IPS-18a (cell line): ENCODE results near the gene A4GALT.
"Not testable (repeated sequence)": the region's sequence is repeated elsewhere in the genome, so short reads cannot be mapped to it uniquely, and the experiment has no call there.

Experiments used
- H3K27ac ChIP-seq: one replicate; pipeline ENCODE4 v1.5.1; 2013; ENCODE audit warnings: low read length
- H3K27me3 ChIP-seq: one replicate; pipeline ENCODE4 v1.6.1; 2013; ENCODE audit warnings: mild to moderate bottlenecking, low read length; ENCODE audit not compliant: control insufficient read depth, insufficient read depth
- H3K36me3 ChIP-seq: one replicate; pipeline ENCODE4 v1.6.1; 2013; ENCODE audit warnings: low read depth, low read length; ENCODE audit not compliant: control insufficient read depth
- H3K4me1 ChIP-seq: one replicate; pipeline ENCODE4 v1.6.1; 2013; ENCODE audit warnings: low read depth, low read length; ENCODE audit not compliant: control insufficient read depth
- H3K4me3 ChIP-seq: one replicate; pipeline ENCODE4 v1.5.1; 2013; ENCODE audit warnings: low read length
- H3K9ac ChIP-seq: one replicate; pipeline ENCODE4 v1.6.1; 2013; ENCODE audit warnings: mild to moderate bottlenecking, low read length, moderate library complexity
- H3K9me3 ChIP-seq: one replicate; pipeline ENCODE4 v1.6.1; 2013; ENCODE audit warnings: low read depth, low read length; ENCODE audit not compliant: control insufficient read depth

A4GALT gene

GRCh38 chr22:42673898-42674401 lies 46.7 kb downstream of the A4GALT start:
- Histone ChIP-seq H3K9me3 (no peaks in the 10 kb centered on the region), H3K4me3 (no peak overlapping the region), H3K27ac (no peak overlapping the region), H3K4me1 (no peaks in the 10 kb centered on the region), H3K9ac (no peak overlapping the region), H3K36me3 (no peaks in the 10 kb centered on the region), H3K27me3 (no peaks in the 10 kb centered on the region)

GRCh38 chr22:42673071-42673470 lies 47.6 kb downstream of the A4GALT start:
- not testable (repeated sequence) for H3K27me3 ChIP-seq, H3K9ac ChIP-seq, H3K9me3 ChIP-seq, H3K27ac ChIP-seq, H3K4me1 ChIP-seq, H3K4me3 ChIP-seq, H3K36me3 ChIP-seq

- Histone ChIP-seq H3K9me3 (no peaks in the 10 kb centered on the region), H3K4me1 (no peaks in the 10 kb centered on the region), H3K27ac (no peak overlapping the region), H3K36me3 (no peaks in the 10 kb centered on the region), H3K4me3 (no peak overlapping the region), H3K27me3 (no peaks in the 10 kb centered on the region), H3K9ac (no peak overlapping the region)
These were observed 49.6 kb downstream of the A4GALT start for GRCh38 chr22:42670921-42671709.

DNA sequence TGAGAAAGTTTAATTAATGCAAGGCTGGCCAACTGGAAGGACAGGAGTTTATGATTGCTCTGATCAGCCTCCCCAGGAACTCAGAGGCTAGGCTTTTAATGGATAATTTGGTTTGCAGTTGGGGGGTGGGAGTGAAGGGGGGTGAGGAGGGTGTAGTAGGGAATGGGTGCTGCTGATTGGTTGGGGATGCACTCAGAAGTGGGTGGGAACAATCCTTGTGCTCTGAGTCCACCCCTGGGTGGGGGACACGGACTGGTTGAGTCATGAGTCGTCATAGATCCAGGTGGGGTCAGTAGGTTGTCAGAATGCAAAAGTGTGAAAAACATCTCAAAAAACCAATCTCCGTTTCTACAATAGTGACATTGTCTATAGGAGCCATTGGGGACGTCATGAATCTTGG lies 50.6 kb downstream of the A4GALT start:
- no peaks in the 10 kb centered on the region for H3K4me1 ChIP-seq
- no peak overlapping the region for H3K4me3 ChIP-seq
- H3K9ac ChIP-seq, result no peak overlapping the region
- no peak overlapping the region for H3K27ac ChIP-seq
- H3K36me3 ChIP-seq, result no peaks in the 10 kb centered on the region
- no peaks in the 10 kb centered on the region for H3K27me3 ChIP-seq
- H3K9me3 ChIP-seq, result no peaks in the 10 kb centered on the region

DNA sequence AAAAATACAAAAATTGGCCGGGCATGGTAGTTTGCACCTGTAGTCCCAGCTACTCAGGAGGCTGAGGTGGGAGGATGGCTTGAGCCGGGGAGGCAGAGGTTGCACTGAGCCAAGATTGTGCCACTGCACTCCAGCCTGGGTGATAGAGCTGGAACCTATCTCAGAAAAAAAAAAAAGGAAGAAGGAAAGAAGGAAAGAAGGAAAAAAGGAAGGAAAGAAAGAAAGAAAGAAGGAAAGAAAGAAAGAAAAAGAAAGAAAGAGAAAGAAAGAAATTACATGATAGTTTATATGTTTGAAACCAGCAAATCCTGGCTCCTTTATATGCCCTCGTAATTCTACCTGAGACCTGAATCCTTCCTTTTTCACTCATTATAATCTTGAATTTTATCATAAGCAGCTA lies 54.3 kb downstream of the A4GALT start:
- H3K27me3 ChIP-seq, result peaks cover 16% of the 10 kb centered on the region
- H3K4me1 ChIP-seq, H3K36me3 ChIP-seq, H3K4me3 ChIP-seq, H3K9ac ChIP-seq, H3K27ac ChIP-seq, H3K9me3 ChIP-seq: not testable (repeated sequence)

DNA sequence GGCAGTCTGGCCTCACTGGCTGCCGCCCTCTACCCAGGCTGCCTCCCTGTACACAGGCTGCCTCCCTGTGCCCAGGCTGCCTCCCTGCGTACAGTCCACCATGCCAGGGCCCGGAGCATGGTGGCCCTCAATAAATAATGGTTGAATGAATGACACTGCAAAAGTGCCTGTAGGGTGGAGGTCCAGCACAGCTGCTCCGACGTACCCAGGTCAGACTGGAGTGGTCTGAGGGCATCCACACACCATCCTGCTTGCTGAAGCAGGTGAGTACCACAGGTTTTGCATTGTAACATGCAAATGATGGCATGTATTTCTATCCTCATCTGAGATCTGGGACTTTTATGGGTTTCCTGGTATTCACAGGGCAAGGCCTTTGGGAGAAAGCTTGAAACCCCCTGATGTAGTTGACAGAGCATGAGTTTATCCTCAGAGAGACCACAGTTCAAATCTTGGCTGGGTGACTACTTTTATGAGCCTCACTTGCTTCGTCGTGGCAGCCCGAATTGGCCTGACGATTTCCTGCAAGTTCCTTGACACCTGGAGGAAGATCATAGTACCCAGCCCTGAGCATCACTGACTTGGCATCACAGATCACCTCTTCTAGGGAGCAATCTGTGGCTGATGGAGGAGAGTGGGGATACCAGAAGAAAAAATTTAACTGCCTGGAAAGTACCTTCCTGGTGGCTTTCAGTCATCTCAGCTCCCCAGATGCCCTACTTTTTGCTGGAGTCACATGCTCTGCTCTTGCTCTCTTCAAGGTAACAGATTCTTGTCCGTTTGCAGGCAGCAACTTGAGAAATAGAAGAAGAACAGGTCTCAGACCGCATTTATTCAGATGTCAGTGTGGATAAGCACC lies 55.5 kb downstream of the A4GALT start:
- H3K27ac ChIP-seq, result no peak overlapping the region
- H3K9me3 ChIP-seq, result no peaks in the 10 kb centered on the region
- H3K9ac ChIP-seq, result no peak overlapping the region
- no peak overlapping the region for H3K4me3 ChIP-seq
- H3K27me3 ChIP-seq, result peaks cover 16% of the 10 kb centered on the region
- H3K4me1 ChIP-seq, result no peaks in the 10 kb centered on the region
- no peaks in the 10 kb centered on the region for H3K36me3 ChIP-seq

DNA sequence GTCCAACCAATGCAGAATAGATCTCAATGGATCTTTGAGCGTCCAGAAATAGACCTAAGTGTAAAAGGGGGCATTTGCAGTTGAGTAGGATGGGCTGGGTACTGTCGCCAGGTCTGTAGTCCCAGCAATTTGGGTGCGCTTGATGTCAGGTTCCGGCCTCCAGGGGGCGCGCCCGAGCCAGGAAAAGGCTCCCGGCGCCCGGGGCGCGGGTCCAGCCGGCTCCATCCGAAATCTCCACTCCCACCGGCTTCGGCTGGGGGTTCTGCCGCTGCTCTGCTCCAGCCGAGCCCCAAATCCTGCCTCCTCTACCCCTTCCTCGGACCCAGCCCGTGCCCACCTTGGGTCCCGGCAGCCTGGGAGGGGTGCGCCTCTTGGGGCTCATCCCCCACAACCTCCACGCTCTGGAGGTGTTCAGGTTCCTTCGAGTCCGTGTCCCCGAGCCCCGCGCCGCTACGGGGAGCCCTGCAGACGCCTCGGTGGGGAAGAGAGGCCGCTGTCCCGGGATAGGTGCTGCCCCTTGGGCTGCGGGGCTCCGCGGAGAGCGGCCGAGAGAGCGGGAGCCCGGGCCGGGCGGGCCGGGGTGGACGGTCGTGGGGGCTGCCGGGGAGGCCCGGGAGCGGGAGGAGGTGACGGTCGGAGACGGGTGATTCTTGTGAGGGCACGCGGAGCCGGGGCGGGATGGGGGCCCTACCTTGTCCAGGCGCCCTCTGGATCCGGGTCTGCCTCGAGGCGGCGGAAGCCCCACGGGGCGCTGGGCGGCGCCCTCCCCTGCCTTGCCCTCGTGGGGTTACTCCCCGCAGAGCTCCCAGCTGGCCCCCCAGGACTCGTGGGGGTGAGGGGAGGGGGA lies 58.5 kb downstream of the A4GALT start:
- no peaks in the 10 kb centered on the region for H3K9me3 ChIP-seq
- no peaks in the 10 kb centered on the region for H3K36me3 ChIP-seq
- no peak overlapping the region for H3K27ac ChIP-seq
- H3K4me3 ChIP-seq, result peak overlapping the region; percentile 59
- H3K9ac ChIP-seq, result no peak overlapping the region
- peaks cover 16% of the 10 kb centered on the region for H3K27me3 ChIP-seq
- no peaks in the 10 kb centered on the region for H3K4me1 ChIP-seq

DNA sequence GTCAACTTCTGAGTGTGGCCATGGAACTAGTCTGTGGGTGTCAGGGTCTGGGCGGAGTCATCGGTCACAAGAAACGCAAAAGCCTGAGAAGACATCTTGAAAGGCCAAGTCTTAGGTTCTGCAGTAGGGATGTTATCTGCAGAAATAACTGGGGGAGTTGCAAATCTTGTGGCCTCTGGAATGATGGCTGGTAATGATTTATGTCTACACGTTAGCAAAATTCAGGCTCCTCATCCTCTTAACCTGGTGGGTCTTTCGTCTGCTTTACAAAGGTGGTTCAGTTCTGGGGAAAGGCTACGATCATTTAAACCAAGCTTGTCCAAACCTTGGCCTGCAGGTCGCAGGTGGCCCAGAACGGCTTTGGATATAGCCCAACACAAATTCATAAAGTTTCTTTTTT lies 64.1 kb downstream of the A4GALT start:
- H3K9me3 ChIP-seq, result no peaks in the 10 kb centered on the region
- H3K9ac ChIP-seq, result no peak overlapping the region
- no peaks in the 10 kb centered on the region for H3K27me3 ChIP-seq
- no peak overlapping the region for H3K4me3 ChIP-seq
- no peaks in the 10 kb centered on the region for H3K4me1 ChIP-seq
- H3K36me3 ChIP-seq, result no peaks in the 10 kb centered on the region
- no peak overlapping the region for H3K27ac ChIP-seq

DNA sequence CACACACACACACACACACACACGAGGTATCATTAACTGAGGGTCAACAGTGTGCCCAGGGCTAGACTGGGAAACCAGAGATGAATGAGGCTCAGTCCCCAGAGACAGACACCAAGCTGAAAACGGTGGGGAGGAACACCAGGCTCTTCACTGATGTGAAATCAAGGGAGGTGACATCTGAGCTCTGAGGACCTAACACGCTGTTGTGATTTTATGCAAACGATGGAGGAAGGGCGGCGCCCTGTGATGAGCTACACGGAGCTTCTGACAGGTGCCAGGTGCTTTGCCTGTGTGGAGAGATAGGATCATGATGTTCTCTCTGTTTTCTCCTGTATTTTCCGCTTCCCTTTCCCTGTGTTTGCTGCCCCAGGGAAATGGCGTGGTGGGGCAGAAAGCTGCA lies 65.0 kb downstream of the A4GALT start:
- Histone ChIP-seq H3K4me3 (no peak overlapping the region), H3K36me3 (no peaks in the 10 kb centered on the region), H3K27me3 (no peaks in the 10 kb centered on the region), H3K9me3 (no peaks in the 10 kb centered on the region), H3K9ac (no peak overlapping the region), H3K4me1 (no peaks in the 10 kb centered on the region), H3K27ac (no peak overlapping the region)

GRCh38 chr22:42654436-42655073 lies 66.1 kb downstream of the A4GALT start:
- Histone ChIP-seq H3K27ac (no peak overlapping the region), H3K9ac (no peak overlapping the region), H3K4me3 (no peak overlapping the region), H3K27me3 (no peaks in the 10 kb centered on the region), H3K36me3 (no peaks in the 10 kb centered on the region), H3K4me1 (no peaks in the 10 kb centered on the region), H3K9me3 (no peaks in the 10 kb centered on the region)

GRCh38 chr22:42653999-42654398 lies 66.7 kb downstream of the A4GALT start:
- H3K9me3 ChIP-seq, result no peaks in the 10 kb centered on the region
- no peak overlapping the region for H3K4me3 ChIP-seq
- H3K36me3 ChIP-seq, result no peaks in the 10 kb centered on the region
- H3K4me1 ChIP-seq, result no peaks in the 10 kb centered on the region
- no peaks in the 10 kb centered on the region for H3K27me3 ChIP-seq
- H3K27ac ChIP-seq, result no peak overlapping the region
- no peak overlapping the region for H3K9ac ChIP-seq
